Right renal cortex interstitium (tissue), 3 donors: ENCODE results near the gene ONECUT2. TPM values are rescaled to one million over a fixed set of nuclear protein-coding genes. Genes with fewer than 3 reads are reported as not detected.
"Not testable (repeated sequence)": the region's sequence is repeated elsewhere in the genome, so short reads cannot be mapped to it uniquely, and the experiment has no call there.

ENCODE experiments used
- DNase-seq, 3 donors: peaks; one replicate each; pipeline ENCODE4 v3.0.0-alpha.2; 2013; ENCODE audit warnings: low read depth in 3 of 3, low spot score in 2 of 3
- polyA plus RNA-seq, 3 donors: library from polyadenylated mRNA; unstranded; fragments of 120-200 nt; gene quantifications; one replicate each; pipeline ENCODE4 v1.2.1, GENCODE V29; 2013; ENCODE audit not compliant: insufficient read length in 3 of 3

The ONECUT2 gene
- under 1 TPM; 0.07 to 0.14 (median 0.11) TPM for polyA plus RNA-seq

- peak in 2 of 3 donors; percentile 76 to 85 for DNase-seq
Observed at GRCh38 chr18:57434536-57435494, at the start of gene ONECUT2. ONECUT2 (plus strand) TSS chr18:57435374; CDS start chr18:57435717, 343 bp downstream.

GRCh38 chr18:57389271-57389670, 45.9 kb upstream of the ONECUT2 start:
- DNase-seq: no peak

GRCh38 chr18:57390044-57390443, 45.1 kb upstream of the ONECUT2 start:
- no peak for DNase-seq

- not testable (repeated sequence) for DNase-seq
Observed at GRCh38 chr18:57394749-57395148, 40.4 kb upstream of the ONECUT2 start.

- not testable (repeated sequence) for DNase-seq
Observed at GRCh38 chr18:57396831-57397230, 38.3 kb upstream of the ONECUT2 start.

- no peak for DNase-seq
Observed at GRCh38 chr18:57397440-57398132, 37.6 kb upstream of the ONECUT2 start.

GRCh38 chr18:57404345-57404744, 30.8 kb upstream of the ONECUT2 start:
- no peak for DNase-seq

GRCh38 chr18:57409650-57410049, 25.5 kb upstream of the ONECUT2 start:
- no peak for DNase-seq

- DNase-seq: no peak
Observed at GRCh38 chr18:57410749-57411148, 24.4 kb upstream of the ONECUT2 start.

- no peak for DNase-seq
Observed at GRCh38 chr18:57416542-57416941, 18.6 kb upstream of the ONECUT2 start.

- no peak for DNase-seq
Observed at GRCh38 chr18:57422313-57422872, 12.8 kb upstream of the ONECUT2 start.

GRCh38 chr18:57423821-57424220, 11.4 kb upstream of the ONECUT2 start:
- DNase-seq: no peak

- DNase-seq: no peak
Observed at GRCh38 chr18:57425096-57425495, 10.1 kb upstream of the ONECUT2 start.

- DNase-seq: no peak
Observed at GRCh38 chr18:57426187-57426586, 9.0 kb upstream of the ONECUT2 start.

- no peak for DNase-seq
Observed at GRCh38 chr18:57427429-57428201, 7.6 kb upstream of the ONECUT2 start.

GRCh38 chr18:57428221-57429150, 6.7 kb upstream of the ONECUT2 start:
- no peak for DNase-seq

- DNase-seq: no peak
Observed at GRCh38 chr18:57429167-57430078, 5.8 kb upstream of the ONECUT2 start.
